AG09309 (cell line): Measurements from ENCODE around the gene TUFM.
"Not testable (repeated sequence)": the region's sequence is repeated elsewhere in the genome, so short reads cannot be mapped to it uniquely, and the experiment has no call there.

ENCODE experiments used
- DNase-seq: peaks from one replicate; pipeline ENCODE4 v3.0.0-alpha.2; 2010; ENCODE audit warnings: low read depth
- H3K4me3 ChIP-seq: 2 replicates; pipeline ENCODE4 v1.5.1; 2011; ENCODE audit warnings: mild to moderate bottlenecking, low read depth, low read length, moderate library complexity; ENCODE audit not compliant: control insufficient read depth
- TF ChIP-seq, protein P1 (sequence below): IDR thresholded peaks from 2 replicates; pipeline ENCODE4 v1.5.1; 2011; ENCODE audit warnings: mild to moderate bottlenecking, low read depth, low read length, inconsistent platforms; ENCODE audit not compliant: insufficient read depth, control insufficient read depth; ENCODE audit errors: missing control alignments

TUFM gene

GRCh38 chr16:28822520-28823290 is 23.4 kb downstream of the TUFM start, which contains the start of gene ATXN2L:
Gene ATXN2L (plus strand): TSS chr16:28822999. CDS start chr16:28823260, 261 bp downstream.
- peak within 1 kb of the TSS; percentile 71 for H3K4me3 ChIP-seq
- TF ChIP-seq, protein P1, sequence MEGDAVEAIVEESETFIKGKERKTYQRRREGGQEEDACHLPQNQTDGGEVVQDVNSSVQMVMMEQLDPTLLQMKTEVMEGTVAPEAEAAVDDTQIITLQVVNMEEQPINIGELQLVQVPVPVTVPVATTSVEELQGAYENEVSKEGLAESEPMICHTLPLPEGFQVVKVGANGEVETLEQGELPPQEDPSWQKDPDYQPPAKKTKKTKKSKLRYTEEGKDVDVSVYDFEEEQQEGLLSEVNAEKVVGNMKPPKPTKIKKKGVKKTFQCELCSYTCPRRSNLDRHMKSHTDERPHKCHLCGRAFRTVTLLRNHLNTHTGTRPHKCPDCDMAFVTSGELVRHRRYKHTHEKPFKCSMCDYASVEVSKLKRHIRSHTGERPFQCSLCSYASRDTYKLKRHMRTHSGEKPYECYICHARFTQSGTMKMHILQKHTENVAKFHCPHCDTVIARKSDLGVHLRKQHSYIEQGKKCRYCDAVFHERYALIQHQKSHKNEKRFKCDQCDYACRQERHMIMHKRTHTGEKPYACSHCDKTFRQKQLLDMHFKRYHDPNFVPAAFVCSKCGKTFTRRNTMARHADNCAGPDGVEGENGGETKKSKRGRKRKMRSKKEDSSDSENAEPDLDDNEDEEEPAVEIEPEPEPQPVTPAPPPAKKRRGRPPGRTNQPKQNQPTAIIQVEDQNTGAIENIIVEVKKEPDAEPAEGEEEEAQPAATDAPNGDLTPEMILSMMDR: peak; percentile 6
- DNase-seq: peak; percentile 88

GRCh38 chr16:28821874-28822519 is 24.2 kb downstream of the TUFM start:
- H3K4me3 ChIP-seq: peak overlapping the region; percentile 71
- TF ChIP-seq, protein P1: no peak
- DNase-seq: no peak

DNA sequence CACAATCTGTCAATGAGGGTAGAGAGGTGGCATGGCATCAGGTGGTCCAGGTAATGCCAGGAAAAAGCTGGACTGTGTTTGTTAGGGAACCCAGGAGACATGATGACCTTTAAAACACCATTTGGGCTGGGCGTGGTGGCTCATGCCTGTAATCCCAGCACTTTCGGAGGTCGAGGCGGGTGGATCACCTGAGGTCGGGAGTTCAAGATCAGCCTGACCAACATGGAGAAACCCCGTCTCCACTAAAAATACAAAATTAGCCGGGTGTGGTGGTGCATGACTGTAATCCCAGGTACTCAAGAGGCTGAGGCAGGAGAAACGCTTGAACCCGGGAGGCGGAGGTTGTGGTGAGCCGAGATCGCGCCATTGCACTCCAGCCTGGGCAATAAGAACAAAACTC is 25.6 kb downstream of the TUFM start:
- not testable (repeated sequence) for H3K4me3 ChIP-seq, DNase-seq

GRCh38 chr16:28820016-28820415 is 26.1 kb downstream of the TUFM start:
- no peak for DNase-seq

GRCh38 chr16:28807445-28808120 is 38.6 kb downstream of the TUFM start:
- H3K4me3 ChIP-seq, DNase-seq: not testable (repeated sequence)

More at GRCh38 chr16:28820016-28820415, 26.1 kb downstream of the TUFM start:
- TF ChIP-seq, protein P1: no peak
- H3K4me3 ChIP-seq: no peak overlapping the region

DNA sequence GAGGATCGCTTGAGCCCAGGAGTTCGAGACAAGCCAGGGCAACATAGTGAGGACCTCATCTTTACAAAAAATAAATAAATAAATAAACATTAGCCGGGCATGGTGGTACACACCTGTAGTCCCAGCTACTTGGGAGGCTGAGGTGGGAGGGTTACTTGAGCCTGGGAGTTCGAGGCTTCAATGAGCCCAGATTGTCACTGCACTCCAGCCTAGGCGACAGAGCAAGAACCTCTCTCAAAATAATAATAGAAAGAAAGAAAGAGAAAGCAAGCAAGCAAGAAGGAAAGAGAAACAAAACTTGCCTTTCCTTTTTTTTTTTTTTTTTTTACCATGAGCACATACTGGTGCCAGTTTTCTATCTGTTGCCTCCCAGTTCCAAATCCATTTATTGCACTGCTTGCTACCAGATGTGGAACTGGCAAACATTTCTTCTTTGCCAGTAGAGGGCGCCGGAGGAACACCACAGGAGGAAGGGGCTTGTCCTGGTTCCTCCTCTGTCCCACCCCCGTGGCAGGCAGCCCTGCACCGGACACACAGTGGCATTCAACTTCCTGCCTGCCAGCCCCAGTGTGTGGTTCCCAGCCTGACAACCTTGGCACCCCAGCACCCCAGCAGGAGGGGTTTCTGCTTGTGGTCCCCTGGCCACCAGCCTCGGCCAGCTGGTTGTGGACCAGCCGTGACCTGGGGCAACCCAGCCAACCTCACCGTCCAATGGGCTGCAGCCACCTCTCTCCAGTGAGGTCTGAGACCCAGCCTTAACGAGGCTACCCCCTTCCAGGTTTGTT is 43.7 kb downstream of the TUFM start:
- not testable (repeated sequence) for H3K4me3 ChIP-seq, DNase-seq
